IMR-90 (cell line): ENCODE results near the gene MAML1.

Source experiments
- CEBPB ChIP-seq: IDR thresholded peaks from 2 replicates; pipeline ENCODE4 v1.6.1; 2012; ENCODE audit warnings: low read depth, low read length, improper control_type of control experiment
- CHD1 ChIP-seq: IDR thresholded peaks from 2 replicates; pipeline ENCODE4 v1.6.1; 2012; ENCODE audit warnings: low read depth, low read length, improper control_type of control experiment
- CTCF ChIP-seq: conservative IDR thresholded peaks from 2 replicates; pipeline ENCODE4 v1.5.1; 2012; ENCODE audit warnings: mild to moderate bottlenecking, low read depth, low read length, improper control_type of control experiment
- FOS ChIP-seq: fragments of 150-350 bp; IDR thresholded peaks from 2 replicates; pipeline ENCODE4 v1.6.1; 2016; ENCODE audit warnings: low read depth, low read length
- MAFK ChIP-seq: IDR thresholded peaks from 2 replicates; pipeline ENCODE4 v1.6.1; 2012; ENCODE audit warnings: low read depth, low read length, improper control_type of control experiment
- MXI1 ChIP-seq: IDR thresholded peaks from 2 replicates; pipeline ENCODE4 v1.6.1; 2012; ENCODE audit warnings: low read depth, mild to moderate bottlenecking, low read length, moderate library complexity, borderline replicate concordance
- POLR2A ChIP-seq: IDR thresholded peaks from 2 replicates; pipeline ENCODE4 v1.6.1; 2012; ENCODE audit warnings: mild to moderate bottlenecking, low read depth, low read length
- RAD21 ChIP-seq: IDR thresholded peaks from 2 replicates; pipeline ENCODE4 v1.6.1; 2012; ENCODE audit warnings: low read length, improper control_type of control experiment

DNA sequence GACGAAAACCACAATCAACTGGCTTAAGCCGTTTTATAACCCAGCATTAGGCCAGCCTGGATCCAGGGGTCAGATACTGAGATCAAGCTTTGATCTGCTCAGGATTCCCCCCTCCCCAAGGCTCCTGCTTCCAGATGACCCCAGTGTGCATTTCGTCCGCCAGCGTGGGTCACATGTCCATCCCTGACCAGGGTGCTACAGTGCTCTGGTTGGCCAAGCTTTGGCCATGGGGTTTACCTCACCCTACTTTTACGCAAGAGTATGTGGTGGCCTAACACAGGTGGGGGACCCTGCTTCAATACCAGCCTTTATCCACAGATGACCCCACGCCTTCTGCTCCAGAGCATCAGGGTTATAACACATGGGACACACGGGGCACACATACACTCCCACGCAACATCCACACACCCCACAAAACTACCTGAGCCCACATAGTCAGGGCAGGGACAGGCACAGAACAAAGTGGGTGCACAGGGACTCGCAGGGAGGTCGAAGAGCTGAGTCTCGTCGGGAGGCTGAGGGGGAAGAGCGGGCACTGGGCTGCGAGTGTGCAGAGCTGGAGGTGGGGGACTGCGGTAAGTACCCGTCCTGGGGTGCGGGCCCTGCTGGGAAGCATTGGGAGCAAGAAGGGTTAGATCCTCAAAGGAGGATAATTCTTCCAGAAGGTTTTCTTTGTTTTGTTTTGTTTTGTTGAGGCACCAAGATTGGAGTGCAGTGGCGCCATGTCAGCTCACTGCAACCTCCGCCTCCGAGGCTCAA is 83.0 kb downstream of the MAML1 start:
- TF ChIP-seq CTCF (no peak), POLR2A (no peak), CEBPB (no peak), RAD21 (no peak), FOS (no peak), MXI1 (no peak), MAFK (no peak), CHD1 (no peak)
